Measurements from ENCODE around the gene PPHLN1. TPM values are rescaled to one million over a fixed set of nuclear protein-coding genes. Genes with fewer than 3 reads are reported as not detected.

The PPHLN1 gene
- total RNA-seq, 2 donors from 2014 or later, result 52.1 to 54.7 TPM

- Histone ChIP-seq H3K27me3 (replicated peaks; ENCODE audit: insufficient read depth) (no peaks in the 10 kb centered on the region), H3K4me3 (no peak overlapping the region), H3K27ac (no peak overlapping the region), H3K4me1 (replicated peaks) (no peaks in the 10 kb centered on the region), H3K9me3 (no peaks in the 10 kb centered on the region), H3K36me3 (no peaks in the 10 kb centered on the region)
- no peak for DNase-seq (ENCODE audit: low spot score)
- intact Hi-C loops (cut with DNase I), result no loop called here
- WGBS, result 55% methylated on average over 2 of the region's 2 CpGs
- TF ChIP-seq CTCF (IDR thresholded peaks at IDR 0.05) (no peak), POLR2AphosphoS5 (IDR thresholded peaks at IDR 0.05) (no peak), POLR2A (IDR thresholded peaks at IDR 0.05) (no peak)
Observed at GRCh38 chr12:42394429-42394828, 68.5 kb downstream of the PPHLN1 start.

GRCh38 chr12:42396473-42397259 lies 70.7 kb downstream of the PPHLN1 start:
- Histone ChIP-seq H3K4me3 (no peak overlapping the region), H3K36me3 (no peaks in the 10 kb centered on the region), H3K27ac (no peak overlapping the region), H3K4me1 (replicated peaks) (no peaks in the 10 kb centered on the region), H3K27me3 (replicated peaks; ENCODE audit: insufficient read depth) (no peaks in the 10 kb centered on the region), H3K9me3 (no peaks in the 10 kb centered on the region)
- intact Hi-C loops (cut with DNase I), result no loop called here
- WGBS, result 92% methylated on average over 3 of the region's 3 CpGs
- TF ChIP-seq POLR2A (IDR thresholded peaks at IDR 0.05) (no peak), CTCF (IDR thresholded peaks at IDR 0.05) (no peak), POLR2AphosphoS5 (IDR thresholded peaks at IDR 0.05) (no peak)
- DNase-seq (ENCODE audit: low spot score), result no peak

- no peaks in the 10 kb centered on the region for H3K27me3 ChIP-seq (replicated peaks; ENCODE audit: insufficient read depth)
- H3K36me3 ChIP-seq, result no peaks in the 10 kb centered on the region
- no peaks in the 10 kb centered on the region for H3K4me1 ChIP-seq (replicated peaks)
- no peak for DNase-seq (ENCODE audit: low spot score)
- no peak overlapping the region for H3K27ac ChIP-seq
- H3K4me3 ChIP-seq, result no peak overlapping the region
- intact Hi-C loops (cut with DNase I), result loop anchor here (2.0 kb wide), 1 partner anchor 32 kb away; no protein-coding TSS in a partner anchor
- no peaks in the 10 kb centered on the region for H3K9me3 ChIP-seq
- TF ChIP-seq CTCF (IDR thresholded peaks at IDR 0.05) (no peak), POLR2A (IDR thresholded peaks at IDR 0.05) (no peak), POLR2AphosphoS5 (IDR thresholded peaks at IDR 0.05) (no peak)
Observed at GRCh38 chr12:42402821-42403411, 76.9 kb downstream of the PPHLN1 start.

- DNase-seq (ENCODE audit: low spot score), result no peak
- no peaks in the 10 kb centered on the region for H3K27me3 ChIP-seq (replicated peaks; ENCODE audit: insufficient read depth)
- no peak overlapping the region for H3K27ac ChIP-seq
- no peak for TF ChIP-seq CTCF (IDR thresholded peaks at IDR 0.05)
- no peak for TF ChIP-seq POLR2A (IDR thresholded peaks at IDR 0.05)
- no peak for TF ChIP-seq POLR2AphosphoS5 (IDR thresholded peaks at IDR 0.05)
- H3K4me3 ChIP-seq, result no peak overlapping the region
- H3K36me3 ChIP-seq, result no peaks in the 10 kb centered on the region
- intact Hi-C loops (cut with DNase I), result no loop called here
- no peaks in the 10 kb centered on the region for H3K9me3 ChIP-seq
- 100% methylated on average over 1 of the region's 1 CpG for WGBS
- no peaks in the 10 kb centered on the region for H3K4me1 ChIP-seq (replicated peaks)
Observed at GRCh38 chr12:42407306-42407705, 81.3 kb downstream of the PPHLN1 start.

- 66% methylated on average over 2 of the region's 2 CpGs for WGBS
- no peak overlapping the region for H3K27ac ChIP-seq
- DNase-seq (ENCODE audit: low spot score), result no peak
- no peak for TF ChIP-seq POLR2AphosphoS5 (IDR thresholded peaks at IDR 0.05)
- no peak for TF ChIP-seq POLR2A (IDR thresholded peaks at IDR 0.05)
- TF ChIP-seq CTCF (IDR thresholded peaks at IDR 0.05), result no peak
- H3K27me3 ChIP-seq (replicated peaks; ENCODE audit: insufficient read depth), result no peaks in the 10 kb centered on the region
- no peaks in the 10 kb centered on the region for H3K4me1 ChIP-seq (replicated peaks)
- H3K36me3 ChIP-seq, result no peaks in the 10 kb centered on the region
- H3K9me3 ChIP-seq, result no peaks in the 10 kb centered on the region
- intact Hi-C loops (cut with DNase I), result no loop called here
- H3K4me3 ChIP-seq, result no peak overlapping the region
Observed at GRCh38 chr12:42409471-42409870, 83.5 kb downstream of the PPHLN1 start.
